Testis (tissue), 2 donors: ENCODE data around the gene NCKAP5.

ENCODE experiments used
- CTCF ChIP-seq, 3 experiments: fragments of 450-650 bp in 2 of 3; fragments of 200-600 bp in 1 of 3; sonication (generic) in 1 of 3; IDR thresholded peaks; one replicate each; pipeline ENCODE4 v1.5.1; 2016 to 2019; ENCODE audit warnings: antibody characterized with exemption in 3 of 3, mild to moderate bottlenecking in 2 of 3, moderate library complexity in 1 of 3
- POLR2A ChIP-seq: fragments of 450-650 bp; IDR thresholded peaks from one replicate; pipeline ENCODE4 v1.6.1; 2017; ENCODE audit warnings: antibody characterized with exemption, mild to moderate bottlenecking, moderate library complexity

GRCh38 chr2:133175926-133176325 is 392.3 kb downstream of the NCKAP5 start:
- TF ChIP-seq CTCF (IDR thresholded peaks at IDR 0.05) = no peak
- TF ChIP-seq POLR2A = no peak
